Gastroesophageal sphincter (tissue), 3 donors: ENCODE data around the gene SEMA3A.

Source experiments
- CTCF ChIP-seq, 4 experiments: fragments of 200-600 bp in 2 of 4; fragments of 450-650 bp in 2 of 4; sonication (generic) in 1 of 4; IDR thresholded peaks; one replicate each; pipeline ENCODE4 v1.5.1; 2017 to 2019; ENCODE audit warnings: antibody characterized with exemption in 4 of 4, mild to moderate bottlenecking in 2 of 4, moderate library complexity in 2 of 4
- EP300 ChIP-seq: sonication (generic); formaldehyde crosslinking; IDR thresholded peaks from one replicate; pipeline ENCODE4 v1.6.1; 2017; ENCODE audit warnings: antibody characterized with exemption, mild to moderate bottlenecking
- POLR2A ChIP-seq, 2 donors: fragments of 450-650 bp; IDR thresholded peaks; one replicate each; pipeline ENCODE4 v1.6.1; 2017; ENCODE audit warnings: antibody characterized with exemption in 2 of 2, mild to moderate bottlenecking in 2 of 2, moderate library complexity in 1 of 2
- POLR2AphosphoS5 ChIP-seq: sonication (generic); formaldehyde crosslinking; IDR thresholded peaks from one replicate; pipeline ENCODE4 v1.6.1; 2017; ENCODE audit warnings: antibody characterized with exemption

- TF ChIP-seq POLR2AphosphoS5 (no peak), CTCF (IDR thresholded peaks at IDR 0.05) (no peak), POLR2A (IDR thresholded peaks at IDR 0.05) (no peak), EP300 (no peak)
Measured at GRCh38 chr7:84138411-84138810, 56.2 kb downstream of the SEMA3A start.
